Measurements from ENCODE around the gene ALG12.

GRCh38 chr22:49903322-49904039 is 14.8 kb downstream of the ALG12 start:
- TF ChIP-seq CTCF (IDR thresholded peaks at IDR 0.05) (no peak), POLR2A (IDR thresholded peaks at IDR 0.05) (no peak)

All from esophagus squamous epithelium (tissue), 4 donors.